Measurements from ENCODE around the gene ZSWIM6.

ZSWIM6 gene

DNA sequence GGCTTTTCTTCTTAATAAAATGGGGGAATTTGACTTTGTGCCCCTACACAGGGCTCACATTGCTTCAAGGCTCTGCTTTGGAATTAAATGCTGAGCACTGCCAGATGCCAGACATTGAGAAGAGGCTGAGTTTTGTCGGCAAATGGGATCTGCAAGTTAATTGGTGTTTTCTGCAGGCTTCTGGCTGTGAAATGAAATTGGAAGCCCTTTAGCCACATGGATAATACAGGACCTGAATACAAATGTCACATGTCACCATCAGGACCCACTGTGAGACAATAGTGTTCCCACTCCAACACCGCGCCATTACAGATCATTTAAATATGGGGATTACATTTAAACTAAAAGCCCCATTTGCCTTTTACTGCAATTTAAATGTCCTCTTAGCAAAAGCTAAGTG, 164.4 kb downstream of the ZSWIM6 start:
- DNase-seq: peak; percentile 27

DNA sequence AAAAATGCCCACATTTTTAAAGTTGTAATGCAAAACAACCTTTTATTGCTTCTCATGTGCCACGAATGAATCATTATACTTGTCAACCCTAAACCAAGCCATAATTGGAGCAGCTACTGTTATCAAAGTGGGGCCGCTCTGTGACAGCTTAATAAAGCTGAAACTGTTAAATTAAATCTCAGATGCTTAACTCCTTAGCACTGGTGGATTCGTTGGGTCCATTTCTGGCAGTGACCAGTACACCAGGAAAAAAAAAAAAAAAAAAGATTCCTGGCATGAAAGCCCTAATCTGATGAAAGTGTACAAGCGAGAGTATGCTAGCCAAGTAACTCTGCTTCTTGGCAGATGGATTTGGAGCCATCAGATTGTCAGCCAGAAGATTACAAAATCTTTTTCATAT, 164.8 kb downstream of the ZSWIM6 start:
- DNase-seq: no peak

DNA sequence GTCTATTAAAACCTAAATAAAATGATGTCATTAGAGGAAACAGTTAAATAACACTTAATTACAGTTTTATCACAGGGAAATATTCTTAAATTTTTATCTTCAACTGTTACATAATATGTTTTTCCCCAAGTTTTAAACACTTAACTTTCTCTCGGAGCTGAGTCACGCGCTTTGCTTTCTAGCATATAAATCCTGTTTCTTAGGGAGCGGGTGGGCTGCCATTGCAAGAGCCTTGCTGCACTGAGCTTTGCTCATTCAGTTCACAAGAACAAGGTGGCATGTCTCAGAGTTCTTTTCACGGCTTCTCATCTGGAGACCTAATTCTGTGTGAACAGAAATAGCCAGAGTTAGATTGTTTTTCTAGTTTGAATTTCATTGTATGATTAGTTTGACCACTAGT, 166.1 kb downstream of the ZSWIM6 start:
- no peak for DNase-seq

DNA sequence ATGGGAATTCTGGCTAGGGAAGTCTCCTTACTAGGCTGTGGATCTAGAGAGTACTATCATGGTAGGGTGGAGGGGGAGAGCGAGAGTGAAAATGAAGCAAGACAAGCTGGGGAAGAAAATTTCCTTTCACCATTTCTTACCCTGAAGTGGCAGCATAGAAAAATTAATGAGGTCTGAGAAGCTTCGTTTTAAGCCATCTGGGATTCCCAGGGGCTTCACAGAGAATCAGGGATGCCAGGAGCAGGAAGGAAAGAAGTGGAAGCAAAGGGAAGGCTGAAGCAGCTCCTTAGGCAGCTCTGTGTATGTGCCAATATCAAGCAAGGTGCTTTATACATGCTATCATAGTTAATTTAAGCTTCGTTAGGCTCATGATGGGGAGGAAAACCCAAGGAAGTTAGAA, 169.9 kb downstream of the ZSWIM6 start:
- DNase-seq: no peak

DNA sequence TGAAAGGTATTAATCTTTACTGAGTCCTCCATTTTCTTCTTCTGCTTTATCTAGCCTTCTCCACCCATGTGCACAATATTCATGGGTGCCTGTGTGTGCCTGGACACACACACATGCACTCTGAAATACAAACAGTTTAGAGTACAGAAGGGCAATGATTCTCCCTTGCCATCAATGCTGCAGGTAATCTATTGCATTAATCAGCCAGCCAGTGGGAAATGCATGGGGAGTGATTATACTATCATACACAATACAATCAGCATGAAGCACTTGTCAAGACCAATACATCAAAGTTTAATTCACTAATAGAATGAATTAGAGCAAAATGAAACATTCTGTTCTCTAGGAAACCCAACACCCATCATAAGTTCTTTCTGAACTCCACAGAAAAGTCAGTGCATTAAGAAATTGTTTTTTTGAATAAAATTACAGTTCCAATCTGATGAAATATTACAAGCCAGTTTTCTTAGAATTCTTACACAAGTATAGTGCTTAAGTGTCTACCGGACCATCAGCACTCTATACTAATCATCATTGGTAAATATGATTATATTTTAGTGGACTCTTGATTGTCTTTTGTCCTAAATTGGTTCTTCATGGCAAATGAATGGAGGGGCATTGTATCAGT, 172.2 kb downstream of the ZSWIM6 start:
- DNase-seq: peak; percentile 67

DNA sequence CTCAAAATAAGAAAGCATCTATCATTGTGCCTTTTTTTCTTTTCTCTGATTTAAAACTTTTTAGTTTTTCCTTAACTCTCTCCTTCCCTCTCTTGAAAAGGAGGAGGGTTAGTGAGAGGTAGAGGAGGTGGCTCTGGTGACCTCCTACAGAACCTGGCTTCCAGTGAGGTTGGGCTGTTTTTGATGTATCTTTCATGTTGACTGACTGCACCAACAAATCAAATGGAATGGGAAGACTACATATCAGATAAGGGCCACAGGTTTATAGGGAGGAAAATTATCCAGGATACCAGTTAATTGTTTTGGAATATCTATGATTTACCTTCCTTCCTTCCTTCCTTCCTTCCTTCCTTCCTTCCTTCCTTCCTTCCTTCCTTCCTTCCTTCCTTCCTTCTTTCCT, 173.2 kb downstream of the ZSWIM6 start:
- no peak for DNase-seq

DNA sequence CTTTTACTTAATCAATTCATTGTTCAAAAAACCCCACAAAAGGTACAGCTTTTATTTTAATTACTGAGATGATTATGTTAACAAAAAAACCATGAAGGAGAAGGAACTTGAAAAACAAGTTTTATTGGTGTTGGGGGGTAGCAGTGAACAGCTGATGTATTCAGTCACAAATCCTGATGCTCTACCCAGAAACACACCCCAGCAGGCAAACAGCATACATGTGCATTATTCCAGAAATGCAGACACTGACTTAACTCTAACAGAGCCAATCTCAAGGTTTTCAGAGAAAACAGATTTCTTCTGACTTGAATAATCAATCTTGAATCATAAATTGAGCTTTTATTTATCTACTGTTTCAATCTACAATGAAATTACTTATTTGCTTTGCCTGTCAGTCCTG, 175.2 kb downstream of the ZSWIM6 start:
- no peak for DNase-seq

DNA sequence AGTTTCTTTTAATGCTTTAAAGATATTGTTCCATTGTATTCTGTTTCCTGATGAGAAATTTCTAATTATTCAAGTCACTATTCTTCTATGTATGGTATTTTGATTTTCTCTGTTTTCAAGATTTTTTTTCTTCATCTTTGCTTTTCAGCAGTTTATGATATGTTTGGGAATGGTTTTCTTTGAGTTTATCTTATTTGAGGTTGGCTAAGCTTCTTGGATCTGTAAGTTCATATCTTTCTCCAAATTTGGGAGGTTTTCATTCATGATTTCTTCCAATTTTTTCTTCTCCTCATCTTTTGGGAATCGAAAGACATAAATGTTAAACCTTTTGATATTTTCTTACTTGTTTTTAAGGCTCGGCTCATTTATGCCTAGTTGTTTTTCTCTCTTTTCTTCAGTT, 184.9 kb downstream of the ZSWIM6 start:
- DNase-seq: no peak

DNA sequence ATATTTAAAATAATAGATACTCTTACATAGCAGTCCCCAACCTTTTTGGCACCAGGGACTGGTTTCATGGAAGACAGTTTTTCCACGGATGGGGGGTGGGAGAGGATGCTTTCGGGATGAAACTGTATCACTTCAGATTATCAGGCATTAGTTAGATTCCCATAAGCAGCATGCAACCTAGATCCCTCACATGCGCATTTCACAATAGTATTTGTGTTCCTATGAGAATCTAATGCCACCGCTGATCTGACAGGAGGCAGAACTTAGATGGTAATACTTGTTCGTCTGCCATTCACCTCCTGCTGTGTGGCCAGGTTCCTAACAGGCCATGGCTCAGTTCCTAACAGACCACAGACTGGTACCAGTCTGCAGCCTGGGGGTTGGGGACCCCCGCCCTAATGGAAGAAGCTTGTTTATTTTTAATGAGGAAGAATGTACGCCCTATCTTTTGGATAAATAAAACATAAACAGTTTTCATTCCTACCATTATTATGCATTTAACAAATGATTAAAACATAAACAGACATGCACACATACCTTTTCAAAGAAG, 187.7 kb downstream of the ZSWIM6 start:
- DNase-seq: no peak

DNA sequence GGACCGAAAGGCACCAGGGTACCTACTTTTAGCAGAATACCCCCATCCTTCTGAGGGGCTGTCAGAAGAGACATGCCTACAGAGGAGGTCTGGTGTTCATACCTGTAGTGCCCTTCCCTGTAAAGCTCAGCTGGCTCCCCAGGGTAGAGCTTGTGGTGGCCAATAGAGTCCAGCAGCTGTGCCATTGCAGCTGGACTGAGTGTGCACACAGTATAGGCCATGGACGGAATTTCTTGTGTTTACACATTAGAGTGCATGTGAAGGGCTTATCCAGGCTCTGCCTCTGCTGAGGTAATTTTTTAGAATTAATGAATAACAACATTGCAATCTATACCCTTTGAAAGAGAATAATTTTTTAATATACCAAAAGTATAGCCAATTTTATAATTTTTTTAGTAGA, 191.0 kb downstream of the ZSWIM6 start:
- no peak for DNase-seq

DNA sequence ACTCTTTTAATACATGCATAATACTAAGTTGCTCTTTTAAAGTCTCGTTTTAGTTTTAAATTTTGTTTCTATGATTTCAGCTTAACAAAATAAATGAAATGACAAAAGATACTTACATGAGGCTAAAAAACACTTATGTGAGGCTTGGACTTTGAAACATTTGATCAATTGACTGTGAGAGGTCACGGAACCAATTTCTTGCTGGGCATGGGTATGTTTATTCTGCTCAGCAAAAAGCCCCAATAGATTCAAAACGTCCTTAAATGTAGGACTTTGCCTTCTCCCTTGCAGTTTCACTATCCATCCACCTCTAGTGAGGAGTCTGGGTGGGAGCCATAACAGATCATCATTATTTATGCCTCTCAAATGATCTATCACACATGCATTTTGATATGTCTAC, 191.9 kb downstream of the ZSWIM6 start:
- DNase-seq: no peak

DNA sequence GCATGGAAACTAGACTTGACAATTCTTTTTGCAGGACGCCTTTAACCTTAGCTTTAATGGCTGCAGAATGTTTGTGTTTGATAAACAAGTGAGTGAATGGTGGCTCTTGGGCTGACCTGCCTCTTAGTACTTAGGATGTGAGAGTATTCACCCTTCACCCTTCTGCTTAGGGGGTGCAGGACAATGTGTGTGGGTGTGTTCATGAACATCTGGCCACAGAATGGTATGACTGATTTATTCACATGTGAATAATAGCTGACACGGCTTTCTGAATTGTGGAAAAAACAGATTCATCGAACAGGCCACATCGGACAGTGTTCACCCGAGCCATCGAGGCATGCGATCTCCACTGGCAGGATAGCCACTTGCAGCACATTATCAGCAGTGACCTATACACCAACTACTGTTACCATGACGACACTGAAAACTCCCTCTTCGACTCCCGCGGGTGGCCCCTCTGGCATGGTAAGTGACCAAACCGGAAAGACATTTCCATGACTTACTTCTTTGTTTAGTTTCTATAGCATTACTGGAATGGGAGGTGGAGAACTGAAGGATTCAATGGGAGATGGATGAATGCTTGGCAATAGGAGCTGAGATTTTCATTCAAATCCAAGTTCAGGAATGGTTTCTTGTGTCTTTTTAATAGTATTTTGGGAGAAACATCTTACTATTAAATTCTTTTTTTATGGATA, 193.6 kb downstream of the ZSWIM6 start:
- peak; percentile 2 for DNase-seq

DNA sequence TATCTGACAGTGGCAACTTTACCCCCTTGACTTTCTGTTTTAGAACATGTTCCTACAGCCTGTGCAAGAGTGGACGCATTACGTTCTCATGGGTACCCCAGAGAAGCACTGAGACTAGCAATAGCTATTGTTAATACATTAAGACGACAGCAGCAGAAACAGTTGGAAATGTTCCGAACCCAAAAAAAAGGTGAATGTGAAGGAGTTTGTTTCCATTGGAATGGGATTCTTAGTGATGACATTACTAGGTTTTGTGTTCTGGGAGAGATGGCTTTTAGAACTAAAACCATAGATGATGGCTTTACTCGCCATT, 194.1 kb downstream of the ZSWIM6 start:
- DNase-seq: no peak

DNA sequence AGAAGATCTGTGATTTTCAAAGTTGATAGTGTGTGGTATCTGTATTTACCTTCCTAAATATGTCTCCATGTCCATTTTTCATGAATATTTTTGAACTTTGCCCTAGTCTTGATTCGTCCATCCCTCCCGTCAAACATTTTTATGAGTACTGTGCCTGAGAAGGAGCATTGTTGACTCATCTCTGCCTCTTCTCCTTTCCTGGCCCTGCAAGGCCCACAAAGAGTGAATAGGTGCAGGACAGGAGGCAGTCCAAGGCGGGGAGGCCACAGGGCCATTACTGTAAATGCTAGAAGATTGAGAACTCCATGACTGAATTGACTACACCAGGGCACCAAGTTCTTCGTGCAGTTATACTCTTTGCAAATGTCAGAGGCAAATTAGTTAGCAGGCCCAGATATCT, 200.9 kb downstream of the ZSWIM6 start:
- no peak for DNase-seq

DNA sequence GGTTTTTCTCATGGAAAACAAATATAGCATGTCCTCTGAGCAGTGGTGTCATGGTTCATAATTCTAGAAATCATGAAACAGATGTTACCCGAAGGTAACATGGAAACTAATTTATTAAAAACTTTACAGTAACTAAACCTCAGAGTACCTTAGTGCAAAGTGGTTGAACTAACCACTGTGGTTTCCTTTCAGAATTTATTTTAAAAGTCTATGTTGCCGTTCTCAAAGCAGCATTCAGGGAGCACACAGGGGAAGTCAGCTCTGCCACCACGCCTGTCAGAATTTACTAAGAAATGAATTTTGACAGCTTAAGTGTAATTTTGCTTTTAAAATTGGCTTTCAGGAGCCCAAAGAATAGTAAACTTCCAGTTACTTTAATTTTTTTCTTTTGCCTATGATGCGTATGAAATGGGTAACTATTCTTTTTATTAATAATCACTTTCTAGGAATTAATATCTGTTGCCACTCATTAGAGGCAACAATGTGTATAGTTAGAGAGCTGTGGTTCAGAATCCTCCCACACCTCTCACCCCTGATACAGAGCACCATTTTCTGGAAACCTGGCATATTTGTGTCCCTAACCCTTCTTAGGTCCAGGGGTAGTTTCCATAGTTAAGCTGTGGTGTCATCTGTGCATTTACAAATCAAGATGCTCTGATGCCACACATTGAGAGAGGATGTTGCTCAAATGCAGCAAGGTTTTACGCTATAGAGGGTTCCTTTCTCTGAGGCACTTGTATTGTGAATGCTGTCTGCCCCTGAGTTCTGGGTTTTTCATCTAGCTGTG, 202.6 kb downstream of the ZSWIM6 start:
- DNase-seq: no peak

DNA sequence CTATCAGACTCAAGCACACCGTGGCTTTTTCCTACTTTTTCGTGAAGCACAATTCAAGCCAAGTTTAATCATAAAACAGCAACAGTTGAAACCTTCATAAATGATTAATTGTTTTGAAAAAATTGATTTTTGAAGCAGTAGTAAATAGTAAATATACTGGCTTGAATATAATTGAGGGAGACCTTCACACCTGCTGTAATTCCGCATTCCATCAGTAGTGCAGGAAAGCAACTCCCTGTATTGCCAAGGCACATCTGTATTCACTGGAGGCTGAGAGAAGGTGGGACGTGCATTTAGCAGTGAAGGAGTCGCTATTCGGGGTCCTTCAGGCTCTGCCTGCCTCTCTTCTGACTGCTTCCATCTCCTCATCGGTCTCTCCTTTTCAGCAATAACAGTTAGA, 203.8 kb downstream of the ZSWIM6 start:
- no peak for DNase-seq

DNA sequence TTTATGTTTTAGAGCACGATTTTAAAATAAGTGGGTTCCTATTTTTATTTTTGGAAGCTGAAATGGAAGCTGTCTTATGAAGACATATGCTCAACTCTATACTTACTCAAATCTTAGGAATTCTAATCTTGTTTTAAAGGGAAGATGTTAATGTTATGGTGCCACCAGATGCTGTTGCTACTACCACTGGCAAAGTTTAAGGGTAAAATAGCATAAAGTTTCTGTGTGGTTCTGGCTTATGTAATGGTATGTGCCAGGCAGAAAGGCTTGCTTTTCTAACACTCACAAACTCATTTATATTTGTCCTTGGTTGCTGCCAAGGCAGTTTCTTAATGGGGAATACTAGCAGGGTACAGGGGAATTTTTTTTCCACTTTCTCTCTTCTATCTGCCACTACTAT, 204.9 kb downstream of the ZSWIM6 start:
- no peak for DNase-seq

DNA sequence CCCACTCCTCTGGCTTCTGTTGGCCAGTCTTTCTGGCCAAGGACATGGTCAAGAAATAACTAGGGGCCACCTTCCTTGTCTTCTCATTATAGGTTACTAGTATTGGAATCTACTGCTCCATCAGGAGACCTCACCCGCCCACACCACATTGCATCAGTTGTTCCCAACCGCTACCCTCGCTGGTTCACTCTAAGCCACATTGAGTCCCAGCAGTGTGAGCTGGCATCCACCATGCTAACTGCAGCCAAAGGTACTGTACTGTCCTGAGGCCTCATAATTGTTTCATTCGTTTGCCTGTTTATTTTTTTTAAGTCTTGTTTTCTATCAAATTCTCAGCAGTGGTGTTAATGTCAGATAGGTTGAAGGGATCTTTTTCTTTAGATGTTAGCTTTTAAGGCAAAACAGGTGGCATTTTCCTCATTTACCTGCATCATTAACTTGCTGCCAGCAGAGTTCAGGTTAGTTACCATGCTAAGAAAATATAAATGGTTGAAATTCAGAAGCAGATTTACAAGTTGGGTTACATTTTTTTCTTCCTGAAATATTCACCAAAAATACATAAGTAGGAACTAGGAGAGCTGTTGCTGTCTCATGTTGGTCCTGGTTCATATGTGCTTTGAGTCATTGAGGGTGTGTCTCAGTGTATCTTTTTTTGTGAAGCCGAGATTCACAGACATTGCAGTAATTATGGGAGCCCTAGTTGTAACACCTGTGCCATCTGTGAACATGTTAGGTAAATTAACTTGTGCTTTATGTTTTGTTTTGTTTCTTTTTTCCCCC, 206.9 kb downstream of the ZSWIM6 start:
- no peak for DNase-seq

DNA sequence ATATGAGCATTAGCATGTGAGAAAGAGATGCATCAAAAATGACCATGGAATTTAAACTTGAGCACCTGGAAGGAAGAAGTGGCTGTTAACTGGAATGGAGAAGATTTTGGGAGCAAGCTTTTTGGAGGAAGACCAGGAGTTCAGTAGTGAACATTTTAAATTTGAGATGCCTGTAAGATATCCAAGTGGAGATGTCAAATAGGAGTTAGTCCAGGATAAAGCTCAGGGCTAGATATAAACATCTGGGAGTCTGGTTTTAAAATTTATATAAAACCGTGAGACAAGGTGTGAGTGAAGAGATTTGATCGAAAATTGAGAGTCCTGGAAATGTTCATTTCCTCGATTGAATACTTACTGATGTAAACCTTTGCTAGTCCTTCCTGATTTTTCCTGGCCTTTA, 217.5 kb downstream of the ZSWIM6 start:
- no peak for DNase-seq

DNA sequence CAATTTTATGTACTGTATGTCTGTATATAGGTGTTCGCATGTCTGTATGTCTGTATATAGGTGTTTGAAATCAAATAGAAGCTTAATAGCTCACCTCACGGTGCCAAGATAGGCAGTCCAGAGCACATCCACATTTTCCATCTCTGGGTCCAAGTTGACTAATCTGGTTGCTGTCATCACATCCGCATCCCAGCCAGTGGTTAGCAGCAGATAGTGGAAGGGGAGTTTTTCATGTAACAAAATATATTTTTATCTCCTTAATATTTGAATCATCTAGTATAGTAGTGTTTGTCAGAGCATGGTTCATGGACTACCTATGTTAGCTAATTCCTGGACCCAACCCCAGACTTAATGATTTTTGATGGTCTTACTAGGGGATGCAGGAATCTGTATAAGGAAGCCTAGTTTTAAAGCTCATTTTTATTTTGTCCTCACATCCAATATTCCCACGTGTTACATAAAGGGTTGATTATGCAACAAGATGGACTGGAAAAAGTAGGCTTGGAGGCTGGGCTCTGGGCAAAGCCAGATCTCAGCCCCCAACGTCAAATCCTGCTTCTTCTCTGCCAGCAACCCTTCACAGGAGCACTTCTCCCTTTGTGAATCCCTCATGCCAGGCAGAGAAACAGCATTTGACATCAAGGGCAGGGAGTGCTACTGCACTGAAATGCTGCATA, 219.7 kb downstream of the ZSWIM6 start:
- DNase-seq: no peak

DNA sequence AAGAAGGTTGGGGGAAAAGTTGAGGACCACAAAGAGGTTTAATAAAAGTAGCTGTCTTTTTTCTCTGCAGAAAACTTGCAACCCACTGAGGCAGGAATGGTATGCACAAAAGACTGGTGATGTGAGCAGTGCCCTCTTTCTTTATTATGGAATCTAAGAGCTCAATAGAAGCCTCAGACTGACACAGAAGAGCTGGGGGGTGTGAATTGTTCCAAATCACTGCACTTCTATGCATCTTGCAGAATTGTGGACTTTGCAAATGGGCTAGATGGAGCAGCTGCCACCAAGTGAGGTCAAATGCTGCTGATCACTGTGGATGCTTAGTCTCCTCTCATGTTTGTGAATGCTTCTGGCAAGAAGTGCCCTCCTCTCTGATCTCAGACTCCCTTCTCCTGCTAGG, 227.1 kb downstream of the ZSWIM6 start:
- no peak for DNase-seq

DNA sequence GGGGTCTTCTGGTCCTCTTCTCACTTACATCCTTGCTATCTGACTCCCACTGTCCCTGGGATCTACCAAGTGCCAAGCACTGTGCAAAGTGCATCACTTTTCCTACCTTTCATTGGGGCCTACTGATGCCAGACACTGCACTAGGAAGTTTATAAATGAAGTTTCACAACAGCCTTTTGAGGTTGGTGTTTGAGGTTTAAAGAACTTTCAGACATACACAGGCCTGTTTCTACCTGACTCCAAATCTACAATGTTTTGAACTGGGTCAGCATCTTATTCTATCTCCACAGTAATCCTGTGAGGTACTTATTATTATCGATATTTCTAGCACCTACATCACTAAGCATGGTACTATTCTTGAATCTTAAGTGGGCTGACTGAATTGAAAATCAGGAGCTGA, 227.7 kb downstream of the ZSWIM6 start:
- no peak for DNase-seq

DNA sequence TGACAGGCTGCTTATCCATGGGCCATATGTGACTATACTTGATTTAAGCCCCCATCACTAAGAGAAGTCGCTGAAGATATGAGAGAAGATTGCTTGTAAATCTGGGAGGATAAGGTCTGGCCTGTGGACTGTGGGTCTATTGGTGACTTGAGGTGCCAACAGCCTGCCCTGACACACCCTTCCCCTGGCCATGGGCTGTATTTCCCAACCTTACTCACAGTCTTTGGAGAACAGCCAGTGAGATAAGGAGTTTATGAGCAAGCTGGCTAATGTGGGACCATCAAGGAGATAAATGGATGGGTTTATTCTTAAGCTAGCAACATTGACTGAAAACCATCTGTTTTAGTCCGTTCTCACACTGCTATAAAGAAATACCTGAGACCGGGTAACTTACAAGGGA, 231.3 kb downstream of the ZSWIM6 start:
- DNase-seq: no peak

All from NCI-H146 (cell line).